IPS-15b (cell line): ENCODE measurements around the gene PARG.
"Not testable (repeated sequence)": the region's sequence is repeated elsewhere in the genome, so short reads cannot be mapped to it uniquely, and the experiment has no call there.

Source experiments
- H3K27me3 ChIP-seq: one replicate; pipeline ENCODE4 v1.6.1; 2013; ENCODE audit warnings: low read length; ENCODE audit not compliant: control insufficient read depth, insufficient read depth
- H3K36me3 ChIP-seq: one replicate; pipeline ENCODE4 v1.6.1; 2013; ENCODE audit warnings: low read length; ENCODE audit not compliant: control insufficient read depth, insufficient read depth
- H3K4me1 ChIP-seq: one replicate; pipeline ENCODE4 v1.6.1; 2013; ENCODE audit warnings: mild to moderate bottlenecking, low read length; ENCODE audit not compliant: control insufficient read depth, insufficient read depth
- H3K4me3 ChIP-seq: one replicate; pipeline ENCODE4 v1.5.1; 2013; ENCODE audit warnings: low read depth, low read length
- H3K9ac ChIP-seq: one replicate; pipeline ENCODE4 v1.6.1; 2013; ENCODE audit warnings: low read depth, mild to moderate bottlenecking, low read length
- H3K9me3 ChIP-seq: one replicate; pipeline ENCODE4 v1.6.1; 2013; ENCODE audit warnings: mild to moderate bottlenecking, low read length; ENCODE audit not compliant: control insufficient read depth, insufficient read depth

PARG gene

DNA sequence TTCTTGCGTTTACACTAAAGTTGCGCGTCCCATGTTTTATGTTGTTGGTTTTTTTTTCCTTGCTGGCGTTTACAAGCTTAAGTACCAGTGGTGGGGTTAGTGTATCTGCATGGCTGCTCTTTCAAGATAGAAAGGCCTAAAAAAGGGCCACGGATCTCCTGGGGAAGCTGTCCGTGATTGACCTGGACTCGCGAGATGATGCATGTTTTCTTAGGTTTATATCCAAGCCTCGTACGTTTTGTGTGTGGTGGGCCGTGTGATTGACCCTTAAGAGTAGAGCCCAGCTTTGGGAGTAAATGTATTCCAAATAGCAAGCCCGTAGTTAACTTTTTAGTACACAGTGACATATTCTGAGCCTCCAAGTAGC lies 495 bp upstream of the PARG start:
- not testable (repeated sequence) for H3K27me3 ChIP-seq, H3K9me3 ChIP-seq, H3K36me3 ChIP-seq, H3K4me1 ChIP-seq
- Histone ChIP-seq H3K9ac (peak overlapping the region; percentile 88), H3K4me3 (peak overlapping the region; percentile 84)

DNA sequence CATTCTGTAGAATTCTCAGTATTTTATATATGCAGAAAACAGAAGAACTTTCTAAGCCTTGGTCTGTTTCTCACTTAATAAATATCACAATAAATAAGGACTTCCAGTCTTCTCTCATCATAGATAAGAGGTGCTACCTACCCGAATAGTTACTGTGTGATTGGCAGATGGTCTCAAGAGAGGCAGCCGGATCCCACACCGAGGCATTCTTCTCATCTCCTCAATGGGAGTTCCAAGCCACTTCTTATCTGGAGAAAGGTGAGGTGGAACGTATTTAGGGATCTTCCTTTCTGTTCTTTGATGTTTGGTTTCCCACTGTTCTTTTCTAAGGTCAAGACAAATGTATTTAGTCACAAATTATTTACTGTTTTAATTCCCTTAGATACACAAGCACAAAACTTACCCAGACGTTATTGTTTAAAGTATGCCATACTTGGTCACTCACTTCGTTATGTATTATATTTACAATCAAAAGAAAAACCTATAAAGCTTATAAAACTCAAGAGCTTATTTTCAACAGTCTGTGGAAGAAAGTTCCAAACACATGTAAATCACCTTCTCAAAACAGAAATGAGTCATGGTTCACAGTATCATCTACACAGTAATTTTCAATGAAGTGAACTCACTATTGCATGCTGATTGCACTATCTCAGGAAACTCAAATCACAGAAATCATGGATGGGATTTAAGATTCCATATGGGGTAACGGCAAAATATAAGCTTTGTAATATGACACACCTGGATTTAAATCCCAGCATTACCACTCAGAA lies 9.7 kb downstream of the PARG start:
- H3K4me1 ChIP-seq, H3K4me3 ChIP-seq, H3K9me3 ChIP-seq, H3K36me3 ChIP-seq, H3K27me3 ChIP-seq, H3K9ac ChIP-seq: not testable (repeated sequence)

DNA sequence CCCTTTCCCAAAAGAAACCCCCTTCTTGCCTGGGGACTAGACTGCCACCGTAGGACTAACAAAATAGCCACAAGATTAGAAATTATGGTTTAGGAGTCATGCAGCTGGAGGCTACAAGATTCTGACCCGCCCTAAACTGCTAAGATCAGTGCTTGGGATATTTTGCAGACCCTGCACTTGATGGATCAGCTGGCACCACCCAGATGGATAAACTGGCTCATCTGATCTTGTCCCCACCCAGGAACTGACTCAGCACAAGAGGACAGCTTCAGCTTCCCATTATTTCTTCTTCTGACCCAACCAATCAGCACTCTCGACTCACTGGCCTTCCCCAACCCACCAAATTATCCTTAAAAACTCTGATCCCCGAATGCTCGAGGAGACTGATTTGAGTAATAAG lies 10.6 kb downstream of the PARG start:
- H3K9me3 ChIP-seq, H3K27me3 ChIP-seq, H3K4me1 ChIP-seq, H3K4me3 ChIP-seq, H3K36me3 ChIP-seq, H3K9ac ChIP-seq: not testable (repeated sequence)

DNA sequence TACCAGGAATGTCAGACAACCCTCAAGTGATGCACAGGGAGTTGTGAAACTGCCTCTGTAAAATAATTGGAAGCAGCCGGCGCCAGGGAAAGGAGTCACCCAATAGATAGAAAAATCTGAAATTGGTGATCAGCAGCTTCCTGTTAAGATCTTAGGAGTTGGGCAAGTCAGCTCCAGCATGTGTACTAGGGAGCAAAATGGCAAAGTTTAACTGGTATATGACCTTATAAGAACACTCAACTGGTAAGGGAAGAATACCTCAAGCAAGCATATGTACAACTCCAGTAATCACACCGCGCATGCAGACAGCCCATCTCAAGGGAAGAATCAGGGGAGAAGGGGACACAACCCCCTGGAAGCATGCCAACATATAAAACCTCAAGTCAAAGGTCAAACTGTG lies 18.3 kb downstream of the PARG start:
- H3K9ac ChIP-seq, H3K4me3 ChIP-seq, H3K27me3 ChIP-seq, H3K36me3 ChIP-seq, H3K9me3 ChIP-seq, H3K4me1 ChIP-seq: not testable (repeated sequence)

DNA sequence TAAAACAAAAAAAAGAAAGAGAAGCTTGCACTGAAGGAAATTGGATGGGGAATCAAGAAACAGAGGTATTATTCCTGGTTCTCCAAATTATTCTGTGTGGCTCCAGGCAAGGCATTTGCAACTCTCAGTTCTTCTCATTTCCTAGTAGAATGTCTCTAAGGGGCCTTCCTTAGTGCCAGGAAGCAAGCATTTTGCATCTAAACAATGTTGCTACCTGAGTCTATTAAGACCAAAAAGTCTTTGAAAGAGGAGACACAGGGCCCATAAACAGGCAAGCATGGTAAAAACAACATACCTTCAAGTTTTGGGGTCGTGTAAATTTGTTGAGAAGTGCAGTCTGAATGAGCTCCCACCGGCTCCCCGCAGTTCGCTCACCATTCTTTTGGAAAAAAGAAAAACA lies 19.8 kb downstream of the PARG start:
- H3K9me3 ChIP-seq, H3K4me3 ChIP-seq, H3K9ac ChIP-seq, H3K36me3 ChIP-seq, H3K4me1 ChIP-seq, H3K27me3 ChIP-seq: not testable (repeated sequence)

DNA sequence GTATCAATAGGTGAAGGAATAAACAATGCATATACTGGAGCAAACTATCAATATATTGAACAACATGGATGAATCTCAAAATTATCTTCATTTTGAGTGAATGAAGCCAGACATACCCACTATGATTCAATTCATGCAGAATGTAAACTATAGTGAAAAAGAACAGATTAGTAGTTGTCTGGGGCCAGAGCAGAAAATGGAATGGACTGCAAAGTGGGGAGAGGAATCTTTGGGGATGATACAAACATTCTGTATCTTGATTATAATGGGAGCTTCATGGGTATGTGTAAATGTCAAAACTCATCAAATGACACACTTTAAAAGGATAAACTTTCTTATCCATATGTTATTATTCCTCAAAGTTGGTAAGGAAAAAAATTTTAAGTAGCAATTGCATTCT lies 23.9 kb downstream of the PARG start:
- not testable (repeated sequence) for H3K27me3 ChIP-seq, H3K4me1 ChIP-seq

DNA sequence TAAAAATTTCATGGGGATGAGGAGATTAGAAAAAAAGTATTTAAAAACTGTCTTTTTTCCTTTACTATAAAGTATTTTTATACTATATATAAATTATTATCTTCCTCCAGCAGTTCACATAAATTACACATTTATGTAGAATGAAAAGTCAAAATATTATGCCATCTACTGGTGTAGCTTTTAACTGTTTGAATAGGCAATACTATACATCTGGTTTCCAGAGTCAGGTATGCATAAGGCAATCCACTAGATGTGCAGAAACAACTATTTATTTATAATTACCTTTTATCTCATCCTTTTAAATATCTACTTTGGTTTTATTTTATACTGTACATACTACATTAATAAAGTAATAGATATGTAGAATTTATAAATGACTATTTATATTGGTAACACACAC lies 25.4 kb downstream of the PARG start:
- not testable (repeated sequence) for H3K4me3 ChIP-seq, H3K27me3 ChIP-seq, H3K9ac ChIP-seq, H3K36me3 ChIP-seq, H3K9me3 ChIP-seq, H3K4me1 ChIP-seq

More for the DNA sequence above, 23.9 kb downstream of the PARG start:
- H3K9ac ChIP-seq, H3K36me3 ChIP-seq, H3K9me3 ChIP-seq, H3K4me3 ChIP-seq: not testable (repeated sequence)

DNA sequence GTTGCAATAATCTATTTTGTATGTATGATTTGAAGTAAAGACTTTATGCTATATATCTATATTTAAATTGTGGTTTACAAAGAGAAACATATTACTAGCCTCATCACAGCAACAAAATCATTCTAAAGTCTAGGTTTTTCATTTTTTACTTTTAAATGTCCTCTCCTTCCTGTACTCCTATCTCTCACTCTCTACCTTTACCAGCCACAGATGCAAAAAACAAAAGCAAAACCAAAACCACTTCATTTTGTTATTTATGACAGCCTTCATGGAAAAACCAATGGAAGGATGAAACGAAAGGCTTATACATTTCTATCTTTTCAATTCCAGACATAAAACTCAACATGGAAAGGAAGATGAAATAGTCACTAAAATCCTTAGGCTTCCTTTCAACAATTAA lies 31.5 kb downstream of the PARG start:
- not testable (repeated sequence) for H3K36me3 ChIP-seq, H3K4me3 ChIP-seq, H3K9me3 ChIP-seq, H3K27me3 ChIP-seq, H3K9ac ChIP-seq, H3K4me1 ChIP-seq

DNA sequence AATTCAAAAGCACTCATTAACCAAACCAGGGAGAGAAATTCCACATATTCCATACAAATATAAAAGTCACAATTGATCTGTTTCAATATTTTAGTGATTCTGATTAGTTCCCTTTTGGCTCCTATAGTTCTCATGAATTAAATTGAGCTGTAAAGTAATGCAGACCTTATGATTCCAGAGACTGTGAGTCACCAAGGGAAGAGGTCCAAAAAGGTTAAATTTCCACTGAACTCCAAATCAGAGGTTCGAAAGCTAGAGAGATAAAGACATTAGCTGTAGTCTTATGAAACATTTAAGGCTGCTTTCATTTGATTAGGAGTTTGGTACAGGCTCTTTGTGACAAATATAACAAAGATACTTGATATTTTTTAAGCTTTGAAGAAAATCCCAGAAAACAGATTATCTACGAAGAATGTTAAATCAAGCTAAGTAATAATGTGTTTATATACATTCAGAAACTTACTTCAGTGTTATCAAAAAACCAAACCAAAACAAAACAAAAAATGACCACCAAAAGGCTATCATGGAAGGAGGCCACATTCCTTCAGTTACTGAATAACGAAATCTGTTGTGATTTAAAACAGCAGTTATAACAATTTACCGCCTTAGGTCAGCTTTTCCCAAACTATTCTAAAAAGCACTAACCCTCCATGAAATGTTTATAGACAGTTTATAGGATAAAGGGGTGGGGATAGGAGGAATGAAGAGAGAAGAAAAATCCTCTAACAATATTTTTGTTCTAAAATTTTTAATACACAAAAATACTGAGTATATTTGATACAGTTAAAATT lies 33.3 kb downstream of the PARG start:
- H3K27me3 ChIP-seq, H3K36me3 ChIP-seq, H3K9me3 ChIP-seq, H3K4me1 ChIP-seq, H3K4me3 ChIP-seq, H3K9ac ChIP-seq: not testable (repeated sequence)

DNA sequence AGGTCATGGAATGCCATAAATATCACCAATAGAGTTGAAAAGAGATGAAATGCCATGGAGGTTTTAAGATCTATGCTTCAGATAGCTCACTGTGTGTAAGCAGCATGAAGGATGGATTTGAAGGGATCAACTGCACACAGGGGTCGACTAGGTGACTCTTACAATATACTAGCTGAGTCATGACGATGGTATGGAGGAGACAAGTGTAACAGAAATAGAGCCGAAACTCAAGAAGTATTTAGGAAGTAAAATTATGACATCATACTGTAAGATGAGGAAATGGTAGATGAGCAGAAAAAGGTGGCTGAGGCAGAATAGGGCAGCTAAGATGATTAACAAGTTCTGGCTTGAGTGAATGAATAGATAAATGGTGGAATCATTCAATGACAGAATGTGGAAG lies 38.0 kb downstream of the PARG start:
- not testable (repeated sequence) for H3K9ac ChIP-seq, H3K9me3 ChIP-seq, H3K4me3 ChIP-seq, H3K4me1 ChIP-seq, H3K36me3 ChIP-seq, H3K27me3 ChIP-seq

DNA sequence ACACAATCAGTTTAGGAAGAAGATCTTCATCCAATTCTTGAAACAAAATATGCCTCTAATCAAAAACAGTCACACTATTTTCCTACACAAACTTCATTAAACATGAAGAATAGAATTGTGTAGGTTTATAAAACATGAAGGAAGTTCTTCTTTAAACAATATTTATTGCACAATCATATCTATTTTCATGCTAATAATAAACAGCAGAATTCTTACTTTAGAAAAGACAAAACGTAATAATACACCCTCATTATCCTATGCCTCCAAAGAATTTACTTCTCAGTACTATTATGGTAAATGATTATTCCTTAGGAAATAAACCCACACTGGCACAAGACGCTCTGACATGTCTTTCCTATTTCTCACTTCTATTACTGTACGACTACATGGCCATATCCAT lies 41.4 kb downstream of the PARG start:
- not testable (repeated sequence) for H3K4me3 ChIP-seq, H3K27me3 ChIP-seq, H3K9ac ChIP-seq, H3K36me3 ChIP-seq, H3K9me3 ChIP-seq, H3K4me1 ChIP-seq

DNA sequence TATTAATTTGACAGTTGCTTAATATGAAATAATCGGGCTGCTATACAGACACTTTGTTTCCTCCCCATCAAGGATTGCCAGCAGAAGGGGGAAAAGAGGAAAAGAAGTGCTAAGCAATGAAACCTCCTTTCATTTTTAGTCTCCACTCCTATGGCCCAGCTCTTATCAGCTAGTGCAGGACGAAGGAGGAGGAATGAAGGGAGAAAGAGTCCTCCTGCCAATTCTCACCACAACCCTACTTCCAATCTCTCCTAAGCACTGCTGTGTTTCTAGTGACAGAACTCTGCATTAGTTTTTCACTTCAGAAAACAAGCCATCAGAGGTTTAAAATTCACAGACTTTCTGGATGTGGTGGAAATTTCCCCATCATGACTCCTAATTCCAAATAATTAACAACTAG lies 41.8 kb downstream of the PARG start:
- not testable (repeated sequence) for H3K36me3 ChIP-seq, H3K9me3 ChIP-seq

More for the DNA sequence above, 41.8 kb downstream of the PARG start:
- not testable (repeated sequence) for H3K9ac ChIP-seq, H3K27me3 ChIP-seq, H3K4me1 ChIP-seq, H3K4me3 ChIP-seq
